GM08714 (cell line): ENCODE measurements around the gene AGAP1.

Source experiments
- H3K4me3 ChIP-seq: fragments of 200-500 bp; sonication (Bioruptor generic); 2 replicates; pipeline ENCODE4 v1.5.1; 2014; ENCODE audit warnings: mild to moderate bottlenecking, low read length, inconsistent platforms
- ZNF274 ChIP-seq: IDR thresholded peaks from 2 replicates; pipeline ENCODE4 v1.6.1; 2012; ENCODE audit warnings: mild to moderate bottlenecking, low read depth, low read length

The AGAP1 gene

GRCh38 chr2:235566931-235567495 is 73.2 kb downstream of the AGAP1 start:
- TF ChIP-seq ZNF274 = no peak

GRCh38 chr2:235567842-235568241 is 74.0 kb downstream of the AGAP1 start:
- no peak overlapping the region for H3K4me3 ChIP-seq
- TF ChIP-seq ZNF274 = no peak

More at GRCh38 chr2:235566931-235567495, 73.2 kb downstream of the AGAP1 start:
- no peak overlapping the region for H3K4me3 ChIP-seq

- no peak for TF ChIP-seq ZNF274
- H3K4me3 ChIP-seq = no peak overlapping the region
These were observed 74.6 kb downstream of the AGAP1 start for GRCh38 chr2:235568431-235568830.

GRCh38 chr2:235569837-235570236 is 76.0 kb downstream of the AGAP1 start:
- TF ChIP-seq ZNF274 = no peak
- no peak overlapping the region for H3K4me3 ChIP-seq

- no peak for TF ChIP-seq ZNF274
- no peak overlapping the region for H3K4me3 ChIP-seq
These were observed 76.4 kb downstream of the AGAP1 start for GRCh38 chr2:235570256-235570655.

DNA sequence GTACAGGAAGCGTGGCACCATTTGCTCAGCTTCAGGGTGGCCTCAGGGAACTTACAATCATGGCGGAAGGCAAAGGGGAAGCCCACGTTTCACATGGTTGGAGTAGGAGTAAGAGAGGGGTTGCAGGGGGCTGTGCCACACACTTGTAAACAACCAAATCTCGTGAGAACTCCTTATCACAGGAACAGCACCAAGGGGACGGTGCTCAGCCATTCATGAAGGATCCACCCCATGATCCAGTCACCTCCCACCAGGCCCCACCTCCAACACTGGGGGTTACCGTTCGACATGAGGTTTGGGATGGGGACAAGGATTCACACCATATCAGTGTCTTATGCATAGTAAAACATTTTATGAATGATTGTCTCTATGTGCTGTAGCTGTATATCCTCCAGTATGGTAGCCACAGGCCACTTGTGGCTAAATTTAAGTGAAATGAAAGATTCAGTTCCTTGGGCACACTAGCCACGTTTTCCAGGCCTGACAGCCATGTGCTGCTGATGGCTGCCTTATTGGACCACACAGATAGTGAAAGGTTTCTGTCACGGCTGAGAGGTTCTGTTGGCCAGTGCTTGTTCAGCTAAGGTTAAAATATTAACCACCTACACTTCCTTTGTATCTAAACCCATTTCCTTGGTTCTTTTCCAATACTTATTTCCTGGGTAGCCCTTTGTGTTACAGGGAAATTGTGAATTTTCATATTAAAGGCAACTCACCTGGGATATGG is 77.3 kb downstream of the AGAP1 start:
- H3K4me3 ChIP-seq = no peak overlapping the region
- TF ChIP-seq ZNF274 = no peak

- H3K4me3 ChIP-seq = no peak overlapping the region
- TF ChIP-seq ZNF274 = no peak
These were observed 78.7 kb downstream of the AGAP1 start for GRCh38 chr2:235572592-235572991.

DNA sequence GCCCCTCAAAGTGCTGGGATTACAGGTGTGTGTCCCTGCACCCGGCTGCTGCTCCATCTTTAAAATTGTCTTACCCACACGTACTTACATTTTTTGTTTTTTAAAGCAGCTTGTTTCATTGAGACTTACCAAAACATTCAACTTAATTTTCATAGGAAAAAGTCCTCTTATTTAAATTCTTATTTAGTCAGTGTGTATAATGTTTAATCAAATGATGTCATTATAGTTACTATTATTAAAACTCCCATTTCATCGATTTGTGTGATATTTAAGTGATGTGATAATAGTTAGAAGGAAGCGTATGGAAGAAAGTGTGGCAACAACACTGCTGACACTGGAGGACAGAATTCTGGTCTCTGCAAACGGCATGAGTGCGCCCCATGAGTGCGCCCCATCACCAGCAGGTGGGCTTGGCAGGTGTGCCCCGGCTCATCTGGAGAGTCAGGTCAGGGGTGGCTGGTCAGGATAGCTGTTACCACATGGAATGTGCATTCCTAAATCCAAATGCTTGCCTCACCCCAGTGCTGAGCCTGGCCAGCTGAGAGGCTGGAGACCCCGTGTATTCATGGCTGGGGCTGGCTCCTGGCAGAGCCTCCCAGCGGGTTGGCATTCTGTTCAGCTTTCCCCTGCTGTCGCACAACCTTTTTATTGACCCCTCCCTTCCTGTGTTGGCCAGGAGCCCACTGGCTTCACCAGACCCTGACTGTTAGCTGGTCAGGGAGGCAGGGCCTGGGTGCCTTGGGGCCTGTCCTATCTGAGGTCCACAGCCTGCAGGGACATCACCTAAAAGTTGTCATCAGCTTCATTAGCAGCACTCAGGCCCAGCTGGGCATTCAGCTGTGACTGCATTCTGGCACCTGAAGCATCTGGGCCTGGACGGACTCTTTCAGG is 79.7 kb downstream of the AGAP1 start:
- H3K4me3 ChIP-seq = no peak overlapping the region
- no peak for TF ChIP-seq ZNF274

GRCh38 chr2:235575431-235575830 is 81.6 kb downstream of the AGAP1 start:
- TF ChIP-seq ZNF274 = no peak
- H3K4me3 ChIP-seq = no peak overlapping the region

- TF ChIP-seq ZNF274 = no peak
- no peak overlapping the region for H3K4me3 ChIP-seq
These were observed 82.1 kb downstream of the AGAP1 start for GRCh38 chr2:235575904-235576303.

GRCh38 chr2:235576337-235576910 is 82.6 kb downstream of the AGAP1 start:
- TF ChIP-seq ZNF274 = no peak
- H3K4me3 ChIP-seq = no peak overlapping the region

- no peak overlapping the region for H3K4me3 ChIP-seq
- TF ChIP-seq ZNF274 = no peak
These were observed 83.8 kb downstream of the AGAP1 start for GRCh38 chr2:235577404-235578330.

GRCh38 chr2:235579128-235579527 is 85.3 kb downstream of the AGAP1 start:
- no peak for TF ChIP-seq ZNF274
- no peak overlapping the region for H3K4me3 ChIP-seq
